MV-4-11 (cell line): ENCODE measurements around the gene RGS6.

Experiments
- DNase-seq: peaks from one replicate; lab custom pipeline; 2025; lab: John Stamatoyannopoulos, UW

Gene RGS6

DNA sequence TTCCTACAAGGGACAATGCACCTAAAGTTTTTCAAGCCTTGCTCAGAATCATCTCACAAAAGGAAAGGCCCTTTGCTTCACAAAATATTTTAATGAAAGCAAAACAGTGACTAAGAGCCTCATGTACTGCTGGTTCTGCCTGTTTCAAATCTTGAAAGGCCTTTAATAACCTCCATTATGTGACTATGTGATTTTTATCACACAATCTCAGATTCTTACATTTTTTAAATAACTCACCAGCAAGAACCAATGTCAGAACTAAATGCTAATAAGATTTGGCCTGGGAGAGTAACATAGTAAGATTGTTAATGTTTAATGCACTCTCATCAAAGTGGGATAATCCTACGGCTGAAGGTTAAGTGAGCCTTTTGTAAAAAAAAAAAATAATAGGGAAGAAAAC is 378.9 kb downstream of the RGS6 start:
- no peak for DNase-seq

DNA sequence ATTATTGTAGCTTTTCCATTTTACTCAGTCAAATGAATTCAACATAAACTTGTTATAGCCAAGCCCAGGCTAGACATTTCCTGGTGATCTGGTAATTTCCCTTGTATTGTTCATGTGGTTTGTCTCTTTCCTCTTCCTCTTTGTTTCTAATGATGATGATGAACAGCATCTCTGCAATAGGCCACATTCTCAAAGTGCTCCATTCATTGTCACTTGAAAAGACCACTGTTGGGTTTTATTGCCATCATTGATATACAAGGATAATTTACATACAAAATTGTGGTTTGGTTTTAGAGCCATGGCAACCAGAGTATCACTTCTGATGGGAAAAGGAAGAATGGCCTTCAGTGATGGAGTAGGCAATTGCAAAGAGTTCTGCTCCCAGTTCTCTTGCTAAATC is 379.3 kb downstream of the RGS6 start:
- DNase-seq: no peak

DNA sequence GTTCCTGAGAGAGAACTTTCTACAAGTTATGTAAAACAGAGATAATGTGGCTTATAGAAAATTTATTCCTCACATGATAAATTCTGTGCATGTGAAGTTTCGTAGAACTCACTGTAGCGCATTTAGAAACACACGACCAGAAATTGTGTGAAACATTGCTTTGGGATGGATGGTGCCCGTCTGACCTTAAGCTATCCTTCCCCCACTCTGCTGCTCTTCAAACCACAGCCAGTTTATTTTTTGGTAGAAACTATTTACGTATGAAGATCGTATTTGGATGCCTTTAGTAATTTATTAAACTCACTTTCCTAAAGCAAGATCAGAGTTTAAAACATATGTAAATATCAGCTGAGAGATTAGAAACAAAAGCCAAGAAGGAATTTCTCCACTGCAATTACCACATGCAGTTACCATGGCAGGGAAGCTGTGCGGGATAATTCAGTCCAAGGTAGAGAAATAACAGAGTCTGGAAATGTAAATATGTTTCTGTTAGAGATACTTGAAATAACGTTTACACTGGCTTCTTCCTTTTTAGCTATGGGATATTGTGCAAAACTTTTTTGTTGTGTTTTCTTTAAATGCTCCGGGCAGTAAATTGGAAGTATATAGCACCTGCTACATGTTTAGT is 382.7 kb downstream of the RGS6 start:
- no peak for DNase-seq

DNA sequence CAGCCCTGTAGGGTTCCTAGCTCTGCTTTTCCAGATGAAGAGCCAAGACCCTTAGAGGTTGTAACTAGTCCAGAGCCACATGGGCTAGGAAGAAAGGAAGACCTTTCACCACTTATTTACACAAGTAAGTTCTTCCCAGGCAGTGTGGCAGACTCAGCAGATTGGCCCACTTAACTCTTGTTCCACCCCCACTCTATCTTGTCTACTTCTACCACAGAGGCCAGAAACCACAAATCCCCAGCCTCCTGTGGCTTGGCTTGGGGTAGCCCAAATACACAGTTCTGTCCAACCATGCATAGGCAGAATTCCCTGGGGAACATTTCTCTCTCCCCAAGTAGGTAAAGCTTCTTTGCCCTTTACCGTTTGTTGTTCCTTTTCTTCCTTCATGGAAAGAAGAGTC is 383.5 kb downstream of the RGS6 start:
- DNase-seq: no peak

DNA sequence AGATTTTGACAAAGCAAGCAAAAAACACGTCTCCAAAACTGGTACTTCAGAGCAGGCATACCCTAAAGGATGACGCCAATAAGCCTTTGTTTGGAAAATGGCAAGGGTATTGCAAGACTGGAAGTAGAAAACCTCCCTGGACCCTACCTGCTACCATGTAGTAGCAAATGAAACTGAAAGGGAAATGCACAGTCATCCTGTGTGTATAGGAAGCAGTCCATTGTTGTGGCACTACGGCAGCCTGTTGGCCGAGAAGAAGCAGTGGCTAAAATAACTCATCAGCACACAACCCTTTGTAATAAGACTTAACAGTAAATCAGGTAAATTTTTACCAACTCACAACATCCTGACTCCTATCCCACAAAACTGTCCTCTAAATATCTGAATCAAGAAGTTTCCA is 386.4 kb downstream of the RGS6 start:
- no peak for DNase-seq

DNA sequence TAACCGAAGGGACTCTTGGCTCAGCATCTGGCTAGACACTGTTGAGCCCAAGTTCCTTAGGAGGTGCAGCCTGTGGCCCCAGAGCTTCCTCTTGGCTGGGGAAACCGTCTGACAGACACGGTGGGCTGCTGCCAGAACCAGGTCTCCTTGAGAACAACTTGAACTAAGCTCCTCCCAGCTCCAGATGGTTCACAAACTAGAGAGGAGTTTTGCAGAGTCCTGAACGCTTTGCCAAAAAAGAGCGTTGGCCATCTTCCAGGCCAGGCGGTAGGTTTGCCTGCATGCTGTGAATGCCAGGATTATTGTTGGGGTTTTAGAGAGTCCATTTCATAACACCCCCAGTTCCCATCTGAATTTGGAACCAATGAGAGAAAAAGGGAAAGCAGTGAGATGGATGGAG is 399.8 kb downstream of the RGS6 start:
- no peak for DNase-seq

DNA sequence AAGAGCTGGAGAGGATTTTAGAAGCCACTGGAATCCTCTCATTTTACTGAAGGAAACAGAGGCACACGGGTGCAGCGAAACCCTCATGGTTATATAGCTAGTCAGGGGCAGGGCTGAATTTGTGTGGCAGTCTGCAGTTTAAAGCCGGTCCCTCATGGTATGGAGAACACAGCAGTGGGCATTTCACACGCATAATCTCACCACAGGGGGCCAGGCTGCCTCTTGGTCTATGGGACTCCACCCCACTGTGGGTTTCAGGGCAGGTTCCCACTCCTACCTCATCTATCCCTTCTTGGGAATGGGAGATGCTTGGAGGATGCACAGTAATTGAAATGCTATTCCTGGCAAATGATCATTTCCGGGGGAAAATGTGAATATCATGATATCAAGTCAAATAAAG is 400.6 kb downstream of the RGS6 start:
- no peak for DNase-seq

DNA sequence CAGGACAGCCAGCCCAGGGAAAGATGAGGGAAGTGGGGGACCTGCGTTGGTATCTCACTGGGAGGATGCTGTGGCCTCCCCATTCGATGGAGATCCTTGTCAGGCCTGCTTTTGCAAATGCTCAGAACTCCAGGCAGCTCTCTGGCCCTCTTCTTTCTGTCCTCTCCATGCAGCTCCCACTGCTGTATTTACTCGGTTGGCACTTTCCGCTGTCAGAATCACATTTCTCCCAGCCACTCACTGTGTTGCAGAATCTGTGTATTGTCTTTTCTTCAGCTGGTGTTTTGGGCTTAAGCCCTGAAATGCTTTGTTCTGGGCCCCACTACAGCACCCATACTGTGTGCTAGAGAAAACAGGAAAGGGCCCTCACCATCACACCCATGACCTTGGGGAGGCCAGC is 401.1 kb downstream of the RGS6 start:
- DNase-seq: no peak

DNA sequence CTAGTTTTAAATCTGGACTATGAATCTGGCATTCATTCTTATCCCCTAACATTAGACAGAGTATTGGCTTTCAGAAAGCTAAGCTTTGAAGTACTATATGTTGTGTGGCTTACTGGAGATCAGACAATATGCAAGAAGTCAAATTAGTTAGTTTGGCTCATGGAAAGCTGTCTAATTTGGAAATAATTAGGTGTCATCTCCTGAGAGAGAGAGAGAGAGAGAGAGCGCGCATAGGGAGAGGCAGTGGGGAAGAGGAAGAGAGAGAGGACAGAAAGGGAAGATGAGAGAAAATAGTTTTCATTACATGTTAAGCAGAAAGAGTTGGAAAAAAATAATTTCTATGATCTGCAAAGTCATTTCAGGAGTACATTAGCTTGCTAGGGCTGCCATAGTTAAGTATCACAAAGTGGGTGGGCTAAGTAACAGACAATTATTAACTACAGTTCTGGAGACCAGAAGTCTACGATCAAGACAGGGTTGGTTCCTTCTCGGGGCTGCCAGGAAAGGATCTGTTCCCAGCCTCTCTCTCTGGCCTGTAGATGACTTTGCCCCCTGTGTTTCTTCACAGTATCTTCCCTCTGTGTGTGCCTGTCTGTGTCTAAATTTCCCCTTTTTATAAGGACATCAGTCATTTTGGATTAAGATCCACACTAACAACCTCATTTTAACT is 404.2 kb downstream of the RGS6 start:
- no peak for DNase-seq

DNA sequence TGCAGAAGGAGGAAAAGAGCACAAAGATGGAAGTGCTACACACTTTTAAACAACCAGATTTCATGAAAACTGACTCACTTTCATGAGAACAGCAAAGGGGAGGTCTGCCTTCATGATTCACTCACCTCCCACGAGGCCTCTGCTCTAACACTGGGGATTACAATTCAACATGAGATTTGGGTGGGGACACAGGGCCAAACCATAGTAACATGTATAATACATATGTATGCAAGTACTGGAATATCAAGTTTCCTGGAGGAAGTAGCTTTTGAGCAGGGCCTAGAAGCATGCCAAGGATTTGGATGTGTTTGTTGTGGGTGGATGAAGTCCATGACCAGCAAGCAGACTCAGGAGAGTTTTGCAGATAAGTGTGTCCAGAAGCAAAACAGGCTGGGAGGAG is 409.0 kb downstream of the RGS6 start:
- DNase-seq: no peak

DNA sequence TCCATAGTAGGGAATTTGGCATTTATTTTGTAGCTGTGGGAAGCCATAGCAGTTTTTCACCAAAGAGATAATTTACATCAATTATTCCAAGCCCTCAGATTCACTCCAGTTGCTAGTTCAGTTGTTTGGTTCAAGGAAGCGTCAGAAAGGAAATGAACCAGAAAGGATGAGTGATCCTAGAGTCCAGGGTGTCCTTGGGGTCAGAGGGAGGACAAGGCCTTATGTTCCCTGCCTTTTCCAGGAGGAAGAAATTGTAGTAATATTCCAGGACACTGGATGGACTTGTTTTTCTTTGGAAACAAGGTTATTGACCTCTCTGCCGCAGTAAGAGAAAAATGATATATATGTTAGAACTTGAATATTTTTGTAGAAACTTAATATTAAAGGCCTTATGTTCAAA is 409.5 kb downstream of the RGS6 start:
- no peak for DNase-seq

DNA sequence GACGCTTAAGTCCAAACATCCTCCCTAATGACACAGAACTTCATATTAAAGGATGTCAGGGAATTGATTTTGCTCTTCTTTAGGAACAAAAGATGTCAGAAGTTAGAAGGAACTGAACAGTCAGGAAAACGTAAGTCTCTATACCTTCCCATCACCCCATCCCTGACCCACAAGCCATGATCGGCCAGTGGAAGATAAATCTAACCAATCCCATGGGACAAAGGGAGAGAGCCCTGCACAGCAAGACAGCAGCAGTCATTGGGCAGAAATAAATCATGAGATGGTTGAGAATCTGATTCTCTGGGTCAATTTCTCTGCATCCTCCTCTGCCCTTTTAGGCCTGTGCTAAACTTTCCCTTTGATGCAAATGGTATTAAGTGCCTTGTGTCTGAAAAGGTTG is 414.9 kb downstream of the RGS6 start:
- DNase-seq: no peak

DNA sequence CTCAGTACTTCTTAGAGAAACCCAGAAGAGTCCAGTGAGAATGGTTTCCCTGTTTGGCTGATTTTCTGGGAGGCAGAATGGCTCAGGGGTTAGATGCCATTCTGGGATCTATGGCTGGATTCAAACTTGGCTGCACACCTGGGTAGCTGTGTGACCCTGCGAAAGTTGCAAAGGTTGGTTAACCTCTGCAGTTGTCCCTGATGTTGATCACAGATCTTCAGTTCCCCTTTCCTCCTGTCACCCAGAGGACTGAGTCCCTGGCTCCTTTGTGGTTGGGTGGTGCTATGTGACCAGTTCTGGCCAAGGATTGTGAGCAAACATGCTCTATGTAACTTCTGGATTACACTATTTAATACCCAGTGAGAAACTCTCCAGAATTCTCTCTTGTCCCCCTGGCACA is 418.0 kb downstream of the RGS6 start:
- DNase-seq: peak; percentile 5

DNA sequence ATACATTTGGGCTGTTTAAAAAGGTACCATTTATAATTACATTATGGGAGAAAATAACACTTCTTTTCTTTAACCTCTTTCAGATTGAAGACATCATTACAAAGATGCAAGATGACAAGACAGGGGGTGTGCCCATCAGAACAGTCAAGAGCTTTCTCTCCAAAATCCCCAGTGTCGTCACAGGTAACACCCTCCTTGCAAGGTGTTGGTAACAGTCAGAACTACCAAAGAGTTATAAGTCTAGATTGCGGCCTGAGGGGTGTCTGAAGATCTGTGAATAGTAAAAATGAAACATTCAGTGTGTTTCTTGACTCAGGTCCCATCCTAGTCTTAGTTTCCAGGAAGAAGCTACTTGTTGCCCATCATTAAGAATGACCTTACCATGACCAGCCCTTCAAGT is 419.8 kb downstream of the RGS6 start:
- no peak for DNase-seq

DNA sequence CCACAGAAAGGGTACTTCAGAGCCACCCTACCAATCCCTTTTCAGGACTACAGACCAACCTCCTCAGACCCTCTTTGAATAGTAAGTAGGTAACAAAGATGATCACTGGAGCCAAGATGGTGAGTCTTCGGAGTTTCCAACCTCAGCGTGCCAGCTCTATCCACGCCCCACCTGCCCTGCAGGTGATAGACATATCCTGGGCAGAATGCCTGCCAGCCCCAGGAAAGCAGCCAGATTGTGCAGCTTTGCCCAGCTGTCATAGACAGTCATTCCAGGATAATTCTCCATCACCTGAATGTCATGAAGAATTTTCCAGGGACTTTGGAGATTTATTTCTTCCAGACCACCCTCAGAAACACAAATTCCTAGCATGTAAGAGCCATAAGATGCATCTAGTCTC is 434.4 kb downstream of the RGS6 start:
- DNase-seq: no peak

DNA sequence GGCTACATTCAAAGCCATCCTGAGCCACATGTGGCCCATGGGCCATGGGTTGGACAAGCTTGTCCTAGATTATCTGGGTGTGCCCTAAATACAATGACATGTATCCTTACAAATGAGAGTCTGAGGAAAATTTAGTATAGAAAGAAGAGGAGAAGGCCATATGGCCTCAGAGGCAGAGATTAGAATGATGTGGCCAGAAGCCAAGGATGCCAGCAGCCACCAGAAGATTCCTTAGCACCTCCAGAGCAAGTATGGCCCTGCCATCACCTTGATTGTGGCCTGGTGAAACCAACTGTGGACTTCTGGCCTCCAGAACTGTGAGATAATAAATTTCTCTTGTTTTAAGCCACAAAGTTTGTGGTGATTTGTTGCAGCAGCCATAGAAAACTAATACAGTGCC is 436.9 kb downstream of the RGS6 start:
- no peak for DNase-seq

DNA sequence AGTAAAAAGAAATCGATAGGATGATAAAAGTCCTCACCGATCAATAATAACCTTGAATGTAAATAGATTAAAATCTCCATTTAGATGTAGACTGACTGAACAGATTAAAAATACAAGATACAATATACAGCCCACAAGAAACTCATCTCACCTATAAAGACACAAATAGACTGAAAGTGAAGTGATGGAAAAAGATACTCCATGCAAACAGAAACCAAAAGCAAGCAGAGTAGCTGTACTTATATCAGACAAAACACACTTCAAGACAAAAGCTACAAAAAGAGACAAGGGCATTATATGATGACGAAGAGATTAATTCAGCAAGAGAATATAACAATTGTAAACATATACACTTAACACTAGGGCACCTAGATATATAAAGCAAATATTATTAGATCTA is 444.8 kb downstream of the RGS6 start:
- no peak for DNase-seq

DNA sequence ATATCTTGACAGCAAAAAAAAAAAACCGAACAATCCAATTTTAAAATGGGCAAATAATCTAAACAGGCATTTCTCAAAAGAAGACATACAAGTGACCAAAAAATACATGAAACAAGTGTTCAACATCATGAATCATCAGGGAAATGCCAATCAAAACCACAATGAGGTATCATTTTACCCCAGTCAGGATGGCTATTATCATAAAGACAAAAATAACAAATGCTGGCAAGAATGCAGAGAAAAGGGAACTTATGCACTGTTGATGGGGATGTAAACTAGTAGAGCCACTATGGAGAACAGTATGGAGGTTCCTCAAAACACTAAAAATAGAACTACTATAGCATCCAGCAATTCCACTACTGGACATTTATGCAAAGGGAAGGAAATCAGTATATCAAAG is 448.2 kb downstream of the RGS6 start:
- DNase-seq: peak; percentile 61

DNA sequence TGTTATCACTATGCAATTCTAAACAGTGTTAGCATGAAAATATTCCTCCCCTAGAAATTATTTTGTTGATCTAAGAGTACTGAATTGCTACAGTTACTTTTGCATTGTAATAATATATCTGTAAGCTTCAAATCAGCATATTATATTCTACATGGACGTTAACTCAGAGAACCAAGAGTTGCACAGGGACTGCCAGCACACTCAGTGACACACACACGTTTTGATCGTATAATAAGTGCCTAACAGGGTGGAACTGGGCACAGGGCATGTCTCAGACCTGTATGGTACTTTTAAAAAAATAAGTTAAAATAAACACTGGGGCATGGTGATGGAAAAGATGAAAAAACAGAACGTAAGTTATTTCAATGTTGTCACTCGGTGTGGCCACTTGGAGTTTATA is 451.6 kb downstream of the RGS6 start:
- DNase-seq: no peak

DNA sequence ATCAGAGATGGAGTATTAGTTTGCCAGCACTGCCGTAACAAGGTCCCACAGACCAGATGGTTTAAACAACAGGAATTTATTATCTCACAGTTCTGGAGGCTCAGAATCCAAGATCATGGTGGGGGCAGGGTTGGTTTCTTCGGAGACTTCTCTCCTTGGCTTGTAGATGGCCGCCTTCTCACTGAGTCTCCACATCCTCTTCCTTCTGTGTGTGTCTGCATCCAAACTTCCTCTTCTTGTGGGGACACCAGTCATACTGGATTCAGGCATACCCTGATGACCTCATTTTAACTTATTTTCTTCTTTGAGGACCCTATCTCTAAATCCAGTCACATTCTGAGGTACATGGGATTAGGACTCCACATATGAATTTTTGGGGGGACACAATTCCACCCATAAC is 455.5 kb downstream of the RGS6 start:
- peak; percentile 53 for DNase-seq

DNA sequence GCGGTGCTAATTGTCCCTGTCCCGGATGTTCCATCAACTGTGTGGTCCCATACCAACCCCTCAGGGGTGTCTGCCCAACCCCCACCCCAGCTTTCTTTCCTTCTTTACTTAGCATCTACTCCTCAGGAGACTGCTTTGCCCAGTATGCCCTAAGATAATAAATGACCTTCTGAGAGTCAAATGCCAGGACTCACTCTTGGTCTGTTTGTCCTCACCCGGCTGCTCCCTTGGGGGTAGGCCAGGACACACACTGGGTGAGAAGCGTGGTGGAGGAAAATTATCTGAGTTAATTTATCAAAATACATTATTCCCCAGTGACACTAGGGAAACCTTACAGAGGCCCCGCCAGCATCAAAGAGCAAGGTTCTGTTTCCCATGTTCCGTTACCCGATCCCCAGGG is 457.0 kb downstream of the RGS6 start:
- DNase-seq: no peak

DNA sequence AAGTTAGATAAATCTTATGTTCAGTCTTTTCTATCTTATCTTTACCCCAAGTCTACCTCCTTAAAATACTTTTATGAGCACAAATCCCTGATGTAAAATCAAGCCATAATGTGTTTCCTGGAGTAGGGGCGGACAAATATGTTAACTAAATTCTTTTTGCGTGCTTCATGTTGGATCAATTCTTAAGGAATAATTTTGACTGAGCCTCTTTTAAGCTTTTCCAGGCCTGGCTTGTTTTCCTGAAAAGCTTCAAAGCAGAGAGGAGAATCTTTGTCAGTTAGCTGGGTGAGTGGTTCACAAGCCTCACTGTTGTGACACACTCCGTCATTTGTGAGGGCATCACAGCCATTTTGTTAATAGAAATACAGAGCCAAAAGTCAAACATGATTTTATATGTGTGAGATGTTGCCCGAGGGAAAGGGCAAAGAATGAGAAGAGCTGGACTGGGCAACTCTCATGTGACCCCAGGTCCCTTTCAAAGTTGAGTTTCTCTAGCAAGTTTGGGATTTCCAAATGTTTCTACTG is 468.9 kb downstream of the RGS6 start:
- no peak for DNase-seq

DNA sequence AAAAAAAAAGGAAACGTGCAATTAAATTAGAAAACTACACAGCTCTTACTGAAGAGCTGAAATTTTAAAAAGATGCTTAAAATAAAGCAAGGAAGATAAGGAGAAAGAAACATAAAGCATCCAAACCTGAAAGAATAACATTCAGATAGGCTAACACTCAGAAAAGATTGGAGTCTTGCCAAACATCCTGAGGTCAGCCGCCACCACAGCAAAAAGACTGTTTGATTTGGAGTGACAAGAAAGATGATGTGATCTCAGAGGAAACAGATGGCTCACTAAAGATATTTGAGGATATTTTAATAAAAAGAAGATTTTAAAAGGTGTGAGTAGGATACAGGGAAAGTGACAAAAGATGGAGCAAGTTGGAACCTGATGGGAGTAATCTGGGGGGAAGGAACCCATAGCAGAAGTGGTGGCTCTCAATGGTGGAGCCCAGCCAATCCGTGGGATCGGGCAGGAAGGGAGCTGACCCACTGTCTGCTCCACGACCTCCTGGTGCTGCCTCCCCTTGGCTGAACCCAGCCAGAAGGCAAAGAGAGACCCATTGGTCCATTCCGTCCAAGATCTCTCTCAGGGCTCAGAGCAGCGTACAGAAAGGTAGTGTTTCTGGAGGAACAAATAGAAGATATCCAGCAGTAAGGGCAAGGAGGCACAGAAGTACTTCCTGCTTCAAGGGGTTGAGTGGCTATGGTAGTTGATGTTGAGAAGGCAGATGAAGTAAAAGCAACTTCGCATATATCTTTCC is 469.6 kb downstream of the RGS6 start:
- peak; percentile 6 for DNase-seq
